Measurements from ENCODE around the gene SLC12A8.

- TF ChIP-seq POLR2AphosphoS5 (IDR thresholded peaks at IDR 0.05): no peak
- TF ChIP-seq CTCF (IDR thresholded peaks at IDR 0.05): no peak
Observed at GRCh38 chr3:125212091-125212508, 448 bp downstream of the SLC12A8 start.

Data from stomach (tissue), 4 donors.